Mucosa of descending colon (tissue), 3 donors: ENCODE data around the gene EVC2. TPM values are rescaled to one million over a fixed set of nuclear protein-coding genes. Genes with fewer than 3 reads are reported as not detected.

Experiments used
- ATAC-seq: fragments of 200-7000 bp; cut with Tn5 transposase; one replicate; pipeline ENCODE4 v1.9.1; 2020; ENCODE audit warnings: mild to moderate bottlenecking, moderate library complexity
- DNase-seq, 3 donors: peaks; one replicate each; pipeline ENCODE4 v3.0.0-alpha.2; 2020
- H3K36me3 ChIP-seq: fragments of 200-600 bp; one replicate; pipeline ENCODE4 v1.8.0; 2021; ENCODE audit warnings: low read depth, mild to moderate bottlenecking
- H3K4me1 ChIP-seq: fragments of 200-600 bp; one replicate; pipeline ENCODE4 v1.8.0; 2021; ENCODE audit warnings: low read depth, mild to moderate bottlenecking
- H3K4me3 ChIP-seq: fragments of 200-600 bp; one replicate; pipeline ENCODE4 v1.8.0; 2021; ENCODE audit warnings: mild to moderate bottlenecking
- H3K9me3 ChIP-seq: fragments of 200-600 bp; one replicate; pipeline ENCODE4 v1.8.0; 2021; ENCODE audit warnings: mild to moderate bottlenecking
- CTCF ChIP-seq: fragments of 200-600 bp; IDR thresholded peaks from one replicate; pipeline ENCODE4 v1.8.0; 2022; ENCODE audit warnings: antibody characterized with exemption, mild to moderate bottlenecking
- intact Hi-C, 2 donors: fragments of 100-400 bp; cut with DNase I in 1 of 2; cut with micrococcal nuclease in 1 of 2; formaldehyde crosslinking; loops; one replicate each; pipeline versions ENCODE4 v1.11.0 to v1.11.1; 2022; cut with DNase I, micrococcal nuclease
- total RNA-seq, 3 donors: library from RNA; stranded (reverse); fragmentation: NEBNext Ultra II Directional in 2 of 3; extraction: Animal tissue kit (Norgen Biotek cat#: 25700) in 2 of 3; gene quantifications; one replicate each; pipeline versions ENCODE4 v1.2.1 to v1.2.4, GENCODE V29; 2021 to 2023
- donor health status: DM: no; HTN: no; CAD: no; lungs with moderate emphysema.
- donor health status: DM: no; HTN: no; CAD: no.
- donor health status: DM: no; HTN: yes; CAD: no.

EVC2 gene
- total RNA-seq, 3 donors from 2014 or later, result 0.64 to 6.5 (median 1.1) TPM

- no peaks in the 10 kb centered on the region for H3K4me1 ChIP-seq
- intact Hi-C loops, result no loop called here
- ATAC-seq (no peak), DNase-seq (no peak)
- TF ChIP-seq CTCF, result no peak
- H3K36me3 ChIP-seq, result no peaks in the 10 kb centered on the region
- no peak overlapping the region for H3K4me3 ChIP-seq
- H3K9me3 ChIP-seq, result no peaks in the 10 kb centered on the region
Observed at GRCh38 chr4:5619913-5620625, 88.3 kb downstream of the EVC2 start.

- DNase-seq, result no peak
- ATAC-seq, result no peak
- H3K36me3 ChIP-seq, result no peaks in the 10 kb centered on the region
- no peak for TF ChIP-seq CTCF
- H3K4me3 ChIP-seq, result no peak overlapping the region
- intact Hi-C loops, result no loop called here
- no peaks in the 10 kb centered on the region for H3K9me3 ChIP-seq
- no peaks in the 10 kb centered on the region for H3K4me1 ChIP-seq
Observed at GRCh38 chr4:5618051-5618960, 90.1 kb downstream of the EVC2 start.

GRCh38 chr4:5616331-5616950 is 91.9 kb downstream of the EVC2 start:
- Histone ChIP-seq H3K4me1 (no peaks in the 10 kb centered on the region), H3K36me3 (no peaks in the 10 kb centered on the region), H3K4me3 (no peak overlapping the region), H3K9me3 (no peaks in the 10 kb centered on the region)
- intact Hi-C loops, result no loop called here
- no peak for TF ChIP-seq CTCF
- ATAC-seq, result no peak
- DNase-seq, result no peak

- ATAC-seq (no peak), DNase-seq (no peak)
- intact Hi-C loops, result no loop called here
- Histone ChIP-seq H3K4me1 (no peaks in the 10 kb centered on the region), H3K36me3 (no peaks in the 10 kb centered on the region), H3K9me3 (no peaks in the 10 kb centered on the region), H3K4me3 (no peak overlapping the region)
- no peak for TF ChIP-seq CTCF
Observed at GRCh38 chr4:5615496-5616075, 92.8 kb downstream of the EVC2 start.

GRCh38 chr4:5611750-5612149 is 96.6 kb downstream of the EVC2 start:
- TF ChIP-seq CTCF, result no peak
- Histone ChIP-seq H3K36me3 (no peaks in the 10 kb centered on the region), H3K4me1 (no peaks in the 10 kb centered on the region), H3K9me3 (no peaks in the 10 kb centered on the region), H3K4me3 (no peak overlapping the region)
- no peak for DNase-seq
- intact Hi-C loops, result no loop called here
- no peak for ATAC-seq
